Aorta (tissue), 5 donors: ENCODE data around the gene FFAR4. TPM values are rescaled to one million over a fixed set of nuclear protein-coding genes. Genes with fewer than 3 reads are reported as not detected.

Experiments
- ATAC-seq: fragments of 200-7000 bp; cut with Tn5 transposase; one replicate; pipeline ENCODE4 v1.9.1; 2022; ENCODE audit warnings: moderate library complexity; ENCODE audit not compliant: low FRiP score
- DNase-seq, 2 donors: peaks; one replicate each; pipeline ENCODE4 v3.0.0-alpha.2; 2020
- H3K27ac ChIP-seq, 2 donors: one replicate each; pipeline ENCODE4 v1.5.1; 2013; ENCODE audit warnings: low read length in 2 of 2, mild to moderate bottlenecking in 2 of 2, moderate library complexity in 2 of 2, control low read depth in 1 of 2, inconsistent platforms in 1 of 2, low read depth in 1 of 2
- H3K27me3 ChIP-seq, 2 donors: one replicate each; pipeline ENCODE4 v1.6.1; 2013; ENCODE audit warnings: control low read depth in 1 of 2, low read length in 1 of 2, mild to moderate bottlenecking in 1 of 2, moderate library complexity in 1 of 2; ENCODE audit not compliant: insufficient read depth in 2 of 2, control insufficient read depth in 1 of 2
- H3K36me3 ChIP-seq, 2 donors: one replicate each; pipeline ENCODE4 v1.6.1; 2013; ENCODE audit warnings: control low read depth in 1 of 2, low read length in 1 of 2, mild to moderate bottlenecking in 1 of 2; ENCODE audit not compliant: insufficient read depth in 2 of 2, control insufficient read depth in 1 of 2
- H3K4me1 ChIP-seq, 2 donors: one replicate each; pipeline ENCODE4 v1.6.1; 2013; ENCODE audit warnings: low read length in 2 of 2, control low read depth in 1 of 2, mild to moderate bottlenecking in 1 of 2, moderate library complexity in 1 of 2; ENCODE audit not compliant: insufficient read depth in 2 of 2, control insufficient read depth in 1 of 2
- H3K4me3 ChIP-seq, 2 donors: one replicate each; pipeline ENCODE4 v1.5.1; 2013; ENCODE audit warnings: low read length in 2 of 2, control low read depth in 1 of 2, mild to moderate bottlenecking in 1 of 2
- H3K9me3 ChIP-seq: one replicate; pipeline ENCODE4 v1.6.1; 2013; ENCODE audit warnings: mild to moderate bottlenecking, low read length; ENCODE audit not compliant: control insufficient read depth
- WGBS, 2 donors: extraction: QIAGEN DNeasy Blood & Tissue Kit; methylation state at CpG; one replicate each; pipeline ENCODE4 v1.1.7; 2013; 5-methylcytosine and 5-hydroxymethylcytosine counted together
- intact Hi-C, 2 donors: fragments of 100-400 bp; cut with DNase I; formaldehyde crosslinking; loops; one replicate each; pipeline versions ENCODE4 v1.14.2 to v1.15.0; 2022
- polyA plus RNA-seq, 2 donors: library from polyadenylated mRNA; stranded (reverse); fragments of 200-250 nt; gene quantifications; one replicate each; pipeline ENCODE4 v1.2.3, GENCODE V29; 2013
- total RNA-seq, 2 donors: library from RNA; stranded (reverse); fragmentation: NEBNext Ultra II Directional; extraction: Animal tissue kit (Norgen Biotek cat#: 25700); gene quantifications; one replicate each; pipeline ENCODE4 v1.2.1, GENCODE V29; 2021
- donor health status: healthy with polysubstance abuse.
- donor health status: Bipolar disorder and iron deficiency.
- donor health status: DM: no; HTN: no; CAD: no.
- donor health status: DM: no; HTN: no; CAD: no.
- donor health status: DM: yes; HTN: yes; CAD: no.

FFAR4 gene
- total and polyA plus RNA-seq, 4 donors: 0.12 to 0.63 (median 0.16) TPM; not detected in 1

GRCh38 chr10:93601146-93601773 lies 34.8 kb downstream of the FFAR4 start, which contains the start of gene RBP4:
RBP4 (minus strand) TSS chr10:93601235; CDS start chr10:93601028, 207 bp downstream.
- intact Hi-C loops: no loop called here
- peak; percentile 67 for ATAC-seq
- WGBS, 2 donors: 0 to 1% methylated on average over 51 to 63 of the region's 63 CpGs
- DNase-seq: peak; percentile 56 to 86
- Histone ChIP-seq H3K9me3 (no peaks in the 10 kb centered on the region), H3K4me3 (peak within 1 kb of the TSS; percentile 13 to 58), H3K36me3 (no peaks in the 10 kb centered on the region), H3K27ac (no peak within 1 kb of the TSS), H3K27me3 (no peaks in the 10 kb centered on the region), H3K4me1 (peaks cover 0 to 1% of the 10 kb centered on the region in 2 donors)

DNA sequence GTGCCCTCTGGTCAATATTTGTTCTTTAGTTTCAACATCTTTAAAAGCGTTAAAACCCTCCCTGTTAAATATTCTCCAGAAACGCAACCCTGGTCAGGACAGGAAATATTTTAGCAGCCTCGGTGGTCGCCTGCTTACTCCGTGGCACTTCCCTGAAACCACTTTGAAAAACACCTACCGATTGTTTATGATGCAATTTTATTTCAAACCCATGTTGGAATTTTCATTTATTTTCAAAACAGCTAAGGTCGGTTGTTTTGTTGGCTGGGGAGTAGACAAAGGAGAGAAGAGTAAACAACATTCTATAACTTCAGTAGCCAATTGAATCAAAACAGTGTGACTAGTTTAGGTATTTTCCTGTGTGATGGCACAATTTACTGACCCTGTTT lies 35.3 kb downstream of the FFAR4 start:
- DNase-seq: no peak
- Histone ChIP-seq H3K9me3 (no peaks in the 10 kb centered on the region), H3K4me3 (peak overlapping the region in 1 of 2 donors; percentile 58), H3K36me3 (no peaks in the 10 kb centered on the region), H3K27me3 (no peaks in the 10 kb centered on the region), H3K4me1 (peaks cover 0 to 1% of the 10 kb centered on the region in 2 donors), H3K27ac (no peak overlapping the region)
- ATAC-seq: no peak
- 16% methylated on average over 7 of the region's 7 CpGs for WGBS, 2 donors
- intact Hi-C loops: no loop called here

DNA sequence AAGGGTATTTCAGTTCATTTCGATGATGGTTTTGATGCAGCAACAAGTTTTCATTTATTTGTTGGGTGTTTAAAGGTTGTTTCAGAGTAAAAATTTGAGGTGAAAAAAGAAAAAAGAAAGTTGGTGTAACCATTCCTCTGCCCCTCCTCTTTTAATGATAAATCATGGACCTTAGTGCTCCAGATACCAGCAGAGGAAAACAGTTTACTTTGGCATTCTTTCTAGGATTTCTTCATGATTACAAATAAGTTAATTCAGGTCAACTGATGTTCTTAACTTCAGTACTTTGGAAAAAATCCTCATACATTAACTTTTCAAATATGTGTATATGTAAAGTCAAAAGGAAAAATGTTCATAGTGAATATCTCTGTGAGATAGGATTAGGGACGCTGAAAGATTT lies 36.6 kb downstream of the FFAR4 start:
- ATAC-seq: no peak
- intact Hi-C loops: no loop called here
- Histone ChIP-seq H3K4me3 (no peak overlapping the region), H3K27ac (no peak overlapping the region), H3K9me3 (peaks cover 1% of the 10 kb centered on the region), H3K27me3 (no peaks in the 10 kb centered on the region), H3K36me3 (no peaks in the 10 kb centered on the region), H3K4me1 (peaks cover 0 to 1% of the 10 kb centered on the region in 2 donors)
- DNase-seq: no peak
- 96 to 97% methylated on average over 2 of the region's 2 CpGs for WGBS, 2 donors

GRCh38 chr10:93604146-93604545 lies 37.7 kb downstream of the FFAR4 start:
- peaks cover 1% of the 10 kb centered on the region for H3K9me3 ChIP-seq
- intact Hi-C loops: no loop called here
- no peaks in the 10 kb centered on the region for H3K27me3 ChIP-seq
- ATAC-seq (no peak), DNase-seq (no peak)
- H3K36me3 ChIP-seq: no peaks in the 10 kb centered on the region
- H3K27ac ChIP-seq: no peak overlapping the region
- peaks cover 0 to 1% of the 10 kb centered on the region in 2 donors for H3K4me1 ChIP-seq
- H3K4me3 ChIP-seq: no peak overlapping the region
- 37 to 49% methylated on average over 2 of the region's 2 CpGs for WGBS, 2 donors

GRCh38 chr10:93608421-93608820 lies 42.0 kb downstream of the FFAR4 start:
- H3K27ac ChIP-seq: no peak overlapping the region
- H3K4me3 ChIP-seq: no peak overlapping the region
- no peaks in the 10 kb centered on the region for H3K36me3 ChIP-seq
- H3K9me3 ChIP-seq: peaks cover 1% of the 10 kb centered on the region
- no peak for ATAC-seq
- 87 to 89% methylated on average over 3 of the region's 3 CpGs for WGBS, 2 donors
- H3K4me1 ChIP-seq: no peaks in the 10 kb centered on the region
- no peak for DNase-seq
- no peaks in the 10 kb centered on the region for H3K27me3 ChIP-seq
- intact Hi-C loops: no loop called here

DNA sequence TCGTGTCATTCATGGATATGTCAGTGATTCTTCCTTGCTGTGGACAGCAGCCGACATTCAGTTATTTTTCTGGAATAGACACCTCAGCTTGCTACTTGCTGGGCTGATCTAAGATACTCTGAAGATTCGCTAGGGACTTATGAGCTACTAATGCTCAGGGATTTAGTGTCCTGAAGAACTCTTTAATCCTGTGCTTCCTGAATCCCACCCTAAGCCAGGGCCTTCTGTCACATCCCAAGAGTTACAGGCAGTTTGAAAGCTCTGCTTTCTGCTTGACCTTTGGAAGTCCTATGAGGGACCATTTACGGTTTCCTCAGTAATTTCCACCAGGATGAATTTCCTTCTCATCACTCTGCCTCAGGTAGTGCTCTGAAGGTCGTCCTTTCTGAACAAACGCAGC lies 45.8 kb downstream of the FFAR4 start, which contains the start of gene PDE6C:
PDE6C (plus strand) TSS at position 227 of the 400 bp plus-strand sequence. CDS start 189 bp downstream, outside the sequence.
- 92 to 93% methylated on average over 6 of the region's 6 CpGs for WGBS, 2 donors
- Histone ChIP-seq H3K9me3 (peaks cover 1% of the 10 kb centered on the region), H3K4me3 (no peak within 1 kb of the TSS), H3K4me1 (no peaks in the 10 kb centered on the region), H3K27me3 (no peaks in the 10 kb centered on the region), H3K36me3 (no peaks in the 10 kb centered on the region), H3K27ac (no peak within 1 kb of the TSS)
- ATAC-seq (no peak), DNase-seq (no peak)
- intact Hi-C loops: no loop called here

DNA sequence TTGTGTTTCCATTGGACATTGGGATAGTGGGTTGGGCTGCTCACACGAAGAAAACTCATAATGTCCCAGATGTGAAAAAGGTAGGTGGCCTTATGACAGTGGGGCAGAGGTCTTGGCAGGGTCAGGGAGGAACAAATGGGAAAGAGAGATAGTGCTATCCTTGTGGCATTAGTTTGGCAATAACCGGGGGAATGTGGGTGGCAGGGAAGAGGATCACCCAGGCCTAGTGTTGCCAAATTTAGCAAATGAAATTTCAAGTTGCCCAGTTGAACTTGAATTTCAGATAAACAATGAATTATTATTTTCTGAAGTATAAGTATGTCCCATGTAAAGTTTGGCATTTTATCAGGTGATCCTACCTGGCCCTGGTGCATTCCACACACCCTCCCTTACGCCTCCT lies 46.7 kb downstream of the FFAR4 start:
- H3K27me3 ChIP-seq: no peaks in the 10 kb centered on the region
- 87 to 89% methylated on average over 3 of the region's 3 CpGs for WGBS, 2 donors
- H3K36me3 ChIP-seq: no peaks in the 10 kb centered on the region
- DNase-seq (no peak), ATAC-seq (no peak)
- H3K9me3 ChIP-seq: no peaks in the 10 kb centered on the region
- H3K4me3 ChIP-seq: no peak overlapping the region
- H3K4me1 ChIP-seq: no peaks in the 10 kb centered on the region
- no peak overlapping the region for H3K27ac ChIP-seq
- intact Hi-C loops: no loop called here

- H3K27me3 ChIP-seq: no peaks in the 10 kb centered on the region
- H3K9me3 ChIP-seq: no peaks in the 10 kb centered on the region
- H3K36me3 ChIP-seq: no peaks in the 10 kb centered on the region
- no peaks in the 10 kb centered on the region for H3K4me1 ChIP-seq
- intact Hi-C loops: no loop called here
- H3K27ac ChIP-seq: no peak overlapping the region
- H3K4me3 ChIP-seq: no peak overlapping the region
- no peak for ATAC-seq
- no peak for DNase-seq
- 87 to 90% methylated on average over 7 of the region's 7 CpGs for whole genome bisulfite sequencing, 2 donors
These were observed 47.8 kb downstream of the FFAR4 start for GRCh38 chr10:93614101-93614825.
